ENCODE measurements around the gene MAP4K3. TPM values are rescaled to one million over a fixed set of nuclear protein-coding genes. Genes with fewer than 3 reads are reported as not detected.

The MAP4K3 gene
- total and polyA plus RNA-seq, 2 of the 8 experiments (the other 6 are each of a cell fraction or from before 2014, with no cell fraction given), result 11.4 to 63.0 TPM

- TF ChIP-seq ZNF274 (IDR thresholded peaks at IDR 0.05; ENCODE audit: borderline replicate concordance, extremely low read depth, low read length) (no peak), EGR1 (IDR thresholded peaks at IDR 0.05; ENCODE audit: borderline replicate concordance, low read depth, low read length) (0 out of 2 replicates have a peak, but pooled peaks have one; percentile 37), TAF7 (optimal IDR thresholded peaks at IDR 0.05; ENCODE audit: borderline replicate concordance, low read depth, low read length) (no peak), CEBPB (IDR thresholded peaks at IDR 0.05; ENCODE audit: low read depth, low read length) (no peak), RFX5 (IDR thresholded peaks at IDR 0.05; ENCODE audit: borderline replicate concordance, low read depth, low read length) (no peak), MAX (IDR thresholded peaks at IDR 0.05) (no peak; the same call in 1 of the 2 replicates), BCL11A (IDR thresholded peaks at IDR 0.05; ENCODE audit: low read depth in 2 of 2, low read length in 2 of 2) (no peak), ASH2L (IDR thresholded peaks at IDR 0.05; ENCODE audit: low read length) (peak; percentile 65), CTCF (IDR thresholded peaks at IDR 0.05; ENCODE audit: control extremely low read depth in 1 of 3, insufficient read depth in 1 of 3, low read depth in 1 of 3, low read length in 3 of 3) (no peak; a peak in 1 of 4 replicates), RNF2 (IDR thresholded peaks at IDR 0.05; ENCODE audit: borderline replicate concordance, low read depth, low read length, missing control alignments, poor library complexity, severe bottlenecking) (no peak), USF2 (IDR thresholded peaks at IDR 0.05; ENCODE audit: low read length) (no peak), SP1 (IDR thresholded peaks at IDR 0.05; ENCODE audit: low read depth, low read length) (no peak), NANOG (IDR thresholded peaks at IDR 0.05; ENCODE audit: insufficient read depth, low read depth, low read length, poor library complexity, severe bottlenecking) (no peak), CBX8 (IDR thresholded peaks at IDR 0.05; ENCODE audit: borderline replicate concordance, low read depth, low read length) (no peak), TAF1 (IDR thresholded peaks at IDR 0.05; ENCODE audit: low read depth, low read length) (peak; percentile 66; the same call in 1 of the 2 replicates), SUZ12 (IDR thresholded peaks at IDR 0.05; ENCODE audit: low read length) (no peak), GABPA (IDR thresholded peaks at IDR 0.05; ENCODE audit: borderline replicate concordance, insufficient read depth, low read length) (no peak), RXRA (IDR thresholded peaks at IDR 0.05; ENCODE audit: insufficient read depth, low read depth, low read length) (no peak), POU5F1 (IDR thresholded peaks at IDR 0.05; ENCODE audit: low read depth, low read length) (no peak)
Observed at GRCh38 chr2:39436592-39437521, at the start of gene MAP4K3 (continued).
